ENCODE measurements around the gene AURKA. TPM values are rescaled to one million over a fixed set of nuclear protein-coding genes. Genes with fewer than 3 reads are reported as not detected.
"Not testable (repeated sequence)": the region's sequence is repeated elsewhere in the genome, so short reads cannot be mapped to it uniquely, and the experiment has no call there.

Gene AURKA
- polyA plus RNA-seq, 3 donors, result 0.79 to 1.3 (median 0.92) TPM

GRCh38 chr20:56345911-56346310, 46.1 kb downstream of the AURKA start:
- H3K27ac ChIP-seq (ENCODE audit: low read depth, low read length), result no peak overlapping the region
- WGBS, 3 donors, result 85 to 92% (median 88%) methylated on average over 8 of the region's 8 CpGs

- 3% methylated on average over 41 of the region's 41 CpGs for WGBS, 3 donors
- H3K27ac ChIP-seq (ENCODE audit: low read depth, low read length), result no peak overlapping the region
Observed at GRCh38 chr20:56343861-56344381, 48.1 kb downstream of the AURKA start.

GRCh38 chr20:56342783-56343182, 49.2 kb downstream of the AURKA start:
- 83 to 84% (median 83%) methylated on average over 3 of the region's 3 CpGs for WGBS, 3 donors
- H3K27ac ChIP-seq (ENCODE audit: low read depth, low read length), result no peak overlapping the region

GRCh38 chr20:56336709-56337108, 55.3 kb downstream of the AURKA start:
- H3K27ac ChIP-seq (ENCODE audit: low read depth, low read length), result not testable (repeated sequence)
- WGBS, 3 donors, result 68 to 81% (median 77%) methylated on average over 8 of the region's 8 CpGs

GRCh38 chr20:56328861-56329260, 63.2 kb downstream of the AURKA start:
- WGBS, 3 donors, result 37 to 49% (median 40%) methylated on average over 5 of the region's 5 CpGs
- no peak overlapping the region for H3K27ac ChIP-seq (ENCODE audit: low read depth, low read length)

- H3K27ac ChIP-seq (ENCODE audit: low read depth, low read length), result no peak overlapping the region
Observed at GRCh38 chr20:56324806-56325205, 67.2 kb downstream of the AURKA start.

- H3K27ac ChIP-seq (ENCODE audit: low read depth, low read length), result no peak overlapping the region
- 51 to 65% (median 62%) methylated on average over 6 of the region's 6 CpGs for WGBS, 3 donors
Observed at GRCh38 chr20:56323656-56324055, 68.4 kb downstream of the AURKA start.

GRCh38 chr20:56323206-56323605, 68.8 kb downstream of the AURKA start:
- WGBS, 3 donors, result 18 to 32% (median 25%) methylated on average over 2 of the region's 2 CpGs
- no peak overlapping the region for H3K27ac ChIP-seq (ENCODE audit: low read depth, low read length)

GRCh38 chr20:56322681-56323080, 69.3 kb downstream of the AURKA start:
- H3K27ac ChIP-seq (ENCODE audit: low read depth, low read length), result no peak overlapping the region
- 23 to 42% (median 34%) methylated on average over 4 of the region's 4 CpGs for WGBS, 3 donors

Other genes starting within 250 kb of the AURKA start
- gene MC3R, start 143.5 kb downstream of the AURKA start, polyA plus RNA-seq, result not detected
- 10 to 100 TPM; 21.0 to 42.1 (median 40.7) TPM for gene FAM210B, start 33.2 kb downstream of the AURKA start, polyA plus RNA-seq
- gene CSTF1, start 430 bp upstream of the AURKA start, polyA plus RNA-seq, result 10 to 100 TPM in 2 of 3 donors, 1 to 10 TPM in 1; 5.1 to 11.1 (median 10.5) TPM
- gene CASS4, start 20.0 kb upstream of the AURKA start, polyA plus RNA-seq, result 1 to 10 TPM in 1 of 3 donors, under 1 TPM in 2; 0.26 to 2.0 (median 0.91) TPM
- 10 to 100 TPM; 38.4 to 90.2 (median 74.3) TPM for gene RTF2, start 76.4 kb upstream of the AURKA start, polyA plus RNA-seq
- gene FAM209A, start 132.5 kb upstream of the AURKA start, polyA plus RNA-seq, result under 1 TPM; 0.09 to 0.79 (median 0.33) TPM
- under 1 TPM in 2 of 3 donors, not detected in 1; 0.14 to 0.42 TPM for gene FAM209B, start 141.0 kb upstream of the AURKA start, polyA plus RNA-seq
- gene TFAP2C, start 237.1 kb upstream of the AURKA start, polyA plus RNA-seq, result 1 to 10 TPM in 1 of 3 donors, under 1 TPM in 2; 0.14 to 1.3 (median 0.70) TPM

Measured in adipose tissue (tissue), 3 donors.